NB4 (cell line): ENCODE results near the gene NAGS.

ENCODE experiments used
- DNase-seq: peaks from one replicate; pipeline ENCODE4 v3.0.0; 2010; ENCODE audit warnings: low read depth
- H3K4me3 ChIP-seq: one replicate; pipeline ENCODE4 v1.5.1; 2011; ENCODE audit warnings: mild to moderate bottlenecking, low read depth, low read length, moderate library complexity
- MYC ChIP-seq: IDR thresholded peaks from 2 replicates; pipeline ENCODE4 v1.6.1; 2011; ENCODE audit warnings: low read depth, low read length
- POLR2A ChIP-seq: IDR thresholded peaks from 2 replicates; pipeline ENCODE4 v1.6.1; 2011; ENCODE audit warnings: mild to moderate bottlenecking; ENCODE audit not compliant: insufficient read length; ENCODE audit errors: extremely low read depth
- TF ChIP-seq, protein P1 (sequence below): IDR thresholded peaks from 2 replicates; pipeline ENCODE4 v1.6.1; 2011; ENCODE audit warnings: low read depth, low read length
- TF ChIP-seq, protein P2 (sequence below): IDR thresholded peaks from one replicate; pipeline ENCODE4 v1.5.1; 2012; ENCODE audit warnings: low read depth, low read length

Gene NAGS

GRCh38 chr17:43976963-43977837, 27.2 kb upstream of the NAGS start:
- no peak for DNase-seq

DNA sequence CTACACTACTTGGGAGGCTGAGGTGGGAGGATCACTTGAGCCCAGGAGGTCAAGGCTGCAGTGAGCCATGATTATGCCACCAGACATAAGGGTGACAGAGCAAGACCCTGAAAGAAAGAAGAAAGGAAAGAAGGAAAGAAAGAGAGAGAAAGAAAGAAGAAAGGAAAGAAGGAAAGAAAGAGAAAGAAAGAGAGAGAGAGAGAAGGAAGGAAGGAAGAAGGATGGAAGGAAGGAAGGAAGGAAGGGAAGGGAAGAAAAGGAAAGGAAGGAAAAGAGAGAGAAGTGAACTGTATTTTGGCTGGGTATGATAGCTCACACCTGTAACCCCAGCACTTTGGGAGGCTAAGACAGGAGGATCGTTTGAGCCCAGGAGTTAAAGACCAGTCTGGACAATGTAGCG, 26.3 kb upstream of the NAGS start:
- H3K4me3 ChIP-seq: no peak overlapping the region
- no peak for DNase-seq
- TF ChIP-seq, protein P1, sequence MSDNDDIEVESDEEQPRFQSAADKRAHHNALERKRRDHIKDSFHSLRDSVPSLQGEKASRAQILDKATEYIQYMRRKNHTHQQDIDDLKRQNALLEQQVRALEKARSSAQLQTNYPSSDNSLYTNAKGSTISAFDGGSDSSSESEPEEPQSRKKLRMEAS: no peak
- TF ChIP-seq MYC (no peak), POLR2A (no peak)
- TF ChIP-seq, protein P2, sequence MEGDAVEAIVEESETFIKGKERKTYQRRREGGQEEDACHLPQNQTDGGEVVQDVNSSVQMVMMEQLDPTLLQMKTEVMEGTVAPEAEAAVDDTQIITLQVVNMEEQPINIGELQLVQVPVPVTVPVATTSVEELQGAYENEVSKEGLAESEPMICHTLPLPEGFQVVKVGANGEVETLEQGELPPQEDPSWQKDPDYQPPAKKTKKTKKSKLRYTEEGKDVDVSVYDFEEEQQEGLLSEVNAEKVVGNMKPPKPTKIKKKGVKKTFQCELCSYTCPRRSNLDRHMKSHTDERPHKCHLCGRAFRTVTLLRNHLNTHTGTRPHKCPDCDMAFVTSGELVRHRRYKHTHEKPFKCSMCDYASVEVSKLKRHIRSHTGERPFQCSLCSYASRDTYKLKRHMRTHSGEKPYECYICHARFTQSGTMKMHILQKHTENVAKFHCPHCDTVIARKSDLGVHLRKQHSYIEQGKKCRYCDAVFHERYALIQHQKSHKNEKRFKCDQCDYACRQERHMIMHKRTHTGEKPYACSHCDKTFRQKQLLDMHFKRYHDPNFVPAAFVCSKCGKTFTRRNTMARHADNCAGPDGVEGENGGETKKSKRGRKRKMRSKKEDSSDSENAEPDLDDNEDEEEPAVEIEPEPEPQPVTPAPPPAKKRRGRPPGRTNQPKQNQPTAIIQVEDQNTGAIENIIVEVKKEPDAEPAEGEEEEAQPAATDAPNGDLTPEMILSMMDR: no peak

More at GRCh38 chr17:43976963-43977837, 27.2 kb upstream of the NAGS start:
- TF ChIP-seq POLR2A (no peak), MYC (no peak)
- TF ChIP-seq, protein P1: no peak
- TF ChIP-seq, protein P2: no peak
- no peak overlapping the region for H3K4me3 ChIP-seq

DNA sequence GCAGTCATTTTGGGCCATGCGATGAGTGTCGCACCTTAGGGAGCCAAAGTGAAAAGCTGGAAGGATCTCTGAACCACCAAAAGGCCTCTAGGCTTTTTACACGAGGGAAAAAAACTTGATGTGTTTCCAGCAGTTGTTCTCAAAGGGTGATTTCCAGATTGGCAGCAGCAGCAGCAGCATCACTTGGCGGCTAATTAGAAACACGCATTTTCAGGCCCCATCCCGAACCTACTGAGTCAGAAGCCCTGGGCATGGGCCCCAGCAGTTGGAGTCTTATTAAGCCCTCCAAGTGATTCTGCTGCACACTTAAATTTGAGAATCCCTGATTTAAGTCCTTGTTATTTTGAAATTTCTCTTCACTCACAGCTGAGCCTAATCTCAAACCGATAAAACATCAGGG, 25.4 kb upstream of the NAGS start:
- H3K4me3 ChIP-seq: no peak overlapping the region
- TF ChIP-seq POLR2A: no peak
- TF ChIP-seq, protein P1: no peak
- TF ChIP-seq, protein P2: no peak
- no peak for DNase-seq

GRCh38 chr17:43979671-43980070, 24.8 kb upstream of the NAGS start:
- no peak for DNase-seq
- no peak overlapping the region for H3K4me3 ChIP-seq
- TF ChIP-seq, protein P1: no peak
- TF ChIP-seq MYC (no peak), POLR2A (no peak)
- TF ChIP-seq, protein P2: no peak

GRCh38 chr17:43982171-43982570, 22.3 kb upstream of the NAGS start:
- TF ChIP-seq, protein P2: no peak
- TF ChIP-seq MYC (no peak), POLR2A (no peak)
- TF ChIP-seq, protein P1: no peak

More at GRCh38 chr17:43982171-43982570, 22.3 kb upstream of the NAGS start:
- DNase-seq: no peak
- H3K4me3 ChIP-seq: no peak overlapping the region
